ENCODE measurements around the gene ACTG1. TPM values are rescaled to one million over a fixed set of nuclear protein-coding genes. Genes with fewer than 3 reads are reported as not detected.

The ACTG1 gene
- total RNA-seq, 2 experiments from 2014 or later = 1,296 to 1,318 TPM

GRCh38 chr17:81543339-81543675 lies 30.7 kb upstream of the ACTG1 start:
- no peak overlapping the region for H3K27ac ChIP-seq (ENCODE audit: low read depth in 1 of 2, low read length in 2 of 2)
- H3K4me3 ChIP-seq (ENCODE audit: low read length) = no peak overlapping the region
- ATAC-seq (ENCODE audit: poor library complexity) = no peak
- TF ChIP-seq CTCF (IDR thresholded peaks at IDR 0.05) = no peak
- DNase-seq = no peak
- H3K36me3 Mint-ChIP-seq (ENCODE audit: low read depth) = peaks cover 24% of the 10 kb centered on the region
- ChIA-PET CTCF (no interaction called here), POLR2A (interaction anchor here (1.1 kb wide), 1 partner anchor 28 kb away, joined by 3 read pairs; no protein-coding TSS in a partner anchor)
- no peaks in the 10 kb centered on the region for H3K27me3 Mint-ChIP-seq
- H3K4me1 Mint-ChIP-seq (ENCODE audit: low read depth) = no peaks in the 10 kb centered on the region
- H3K4me1 ChIP-seq (ENCODE audit: insufficient read depth, low read length) = no peaks in the 10 kb centered on the region
- intact Hi-C loops (cut with DNase I, micrococcal nuclease) = no loop called here
- H3K27me3 ChIP-seq (ENCODE audit: control insufficient read depth in 1 of 2, insufficient read depth in 2 of 2, low read length in 2 of 2) = peaks cover 0 to 4% of the 10 kb centered on the region in 2 experiments
- no peak overlapping the region for H3K27ac Mint-ChIP-seq
- peaks cover 57% of the 10 kb centered on the region for H3K36me3 ChIP-seq (ENCODE audit: insufficient read depth, low read length)
- no peaks in the 10 kb centered on the region for H3K9me3 Mint-ChIP-seq
- no peaks in the 10 kb centered on the region for H3K9me3 ChIP-seq (ENCODE audit: control insufficient read depth in 1 of 2, insufficient read depth in 1 of 2, low read length in 2 of 2)
- H3K4me3 Mint-ChIP-seq = no peak overlapping the region

- no peak overlapping the region for H3K27ac ChIP-seq (ENCODE audit: low read depth in 1 of 2, low read length in 2 of 2)
- intact Hi-C loops (cut with DNase I, micrococcal nuclease) = no loop called here
- peaks cover 51% of the 10 kb centered on the region for H3K36me3 ChIP-seq (ENCODE audit: insufficient read depth, low read length)
- Mint-ChIP-seq H3K4me1 (ENCODE audit: low read depth) (no peaks in the 10 kb centered on the region), H3K27ac (no peak overlapping the region), H3K4me3 (no peak overlapping the region), H3K36me3 (ENCODE audit: low read depth) (peaks cover 24% of the 10 kb centered on the region), H3K9me3 (no peaks in the 10 kb centered on the region), H3K27me3 (peaks cover 6% of the 10 kb centered on the region)
- ATAC-seq (ENCODE audit: poor library complexity) = no peak
- H3K9me3 ChIP-seq (ENCODE audit: control insufficient read depth in 1 of 2, insufficient read depth in 1 of 2, low read length in 2 of 2) = peaks cover 0 to 3% of the 10 kb centered on the region in 2 experiments
- peaks cover 1% of the 10 kb centered on the region for H3K4me1 ChIP-seq (ENCODE audit: insufficient read depth, low read length)
- H3K27me3 ChIP-seq (ENCODE audit: control insufficient read depth in 1 of 2, insufficient read depth in 2 of 2, low read length in 2 of 2) = peaks cover 4 to 7% of the 10 kb centered on the region in 2 experiments
- POLR2A ChIA-PET = interaction anchor here (1.1 kb wide), 1 partner anchor 27 kb away, joined by 3 read pairs; no protein-coding TSS in a partner anchor
- TF ChIP-seq CTCF (IDR thresholded peaks at IDR 0.05) = no peak
- H3K4me3 ChIP-seq (ENCODE audit: low read length) = no peak overlapping the region
- CTCF ChIA-PET = no interaction called here
- no peak for DNase-seq
Observed at GRCh38 chr17:81542431-81543338, 30.1 kb upstream of the ACTG1 start.

- Mint-ChIP-seq H3K27me3 (peaks cover 9% of the 10 kb centered on the region), H3K4me1 (ENCODE audit: low read depth) (no peaks in the 10 kb centered on the region), H3K9me3 (no peaks in the 10 kb centered on the region), H3K36me3 (ENCODE audit: low read depth) (peaks cover 19% of the 10 kb centered on the region), H3K27ac (no peak overlapping the region), H3K4me3 (no peak overlapping the region)
- intact Hi-C loops (cut with DNase I, micrococcal nuclease) = no loop called here
- no peak overlapping the region for H3K27ac ChIP-seq (ENCODE audit: low read depth in 1 of 2, low read length in 2 of 2)
- H3K4me3 ChIP-seq (ENCODE audit: low read length) = no peak overlapping the region
- H3K9me3 ChIP-seq (ENCODE audit: control insufficient read depth in 1 of 2, insufficient read depth in 1 of 2, low read length in 2 of 2) = peaks cover 0 to 11% of the 10 kb centered on the region in 2 experiments
- H3K36me3 ChIP-seq (ENCODE audit: insufficient read depth, low read length) = peaks cover 43% of the 10 kb centered on the region
- H3K4me1 ChIP-seq (ENCODE audit: insufficient read depth, low read length) = peaks cover 9% of the 10 kb centered on the region
- POLR2A ChIA-PET = interaction anchor here (1.1 kb wide), 1 partner anchor 11 kb away, joined by 3 read pairs; no protein-coding TSS in a partner anchor
- ATAC-seq (ENCODE audit: poor library complexity) = no peak
- DNase-seq = no peak
- no peak for TF ChIP-seq CTCF (IDR thresholded peaks at IDR 0.05)
- H3K27me3 ChIP-seq (ENCODE audit: control insufficient read depth in 1 of 2, insufficient read depth in 2 of 2, low read length in 2 of 2) = peaks cover 18 to 19% of the 10 kb centered on the region in 2 experiments
- CTCF ChIA-PET = no interaction called here
Observed at GRCh38 chr17:81541123-81541522, 28.5 kb upstream of the ACTG1 start.

All from CD4-positive, alpha-beta T cell (primary cell).